Keratinocyte (primary cell): ENCODE data around the gene TGIF2LX.
"Not testable (repeated sequence)": the region's sequence is repeated elsewhere in the genome, so short reads cannot be mapped to it uniquely, and the experiment has no call there.

ENCODE experiments used
- CTCF ChIP-seq, 3 experiments: IDR thresholded peaks in 1 of 3; conservative IDR thresholded peaks in 1 of 3; optimal IDR thresholded peaks in 1 of 3; 2 replicates in 2 of 3; 3 replicates in 1 of 3; pipeline versions ENCODE3 to v1.5.1; 2011; ENCODE audit warnings: low read length in 3 of 3, mild to moderate bottlenecking in 3 of 3, moderate library complexity in 2 of 3, control low read depth in 1 of 3, inconsistent platforms in 1 of 3; ENCODE audit not compliant: insufficient read depth in 2 of 3; ENCODE audit errors: extremely low read depth in 1 of 3
- EZH2 ChIP-seq: IDR thresholded peaks from one replicate; pipeline ENCODE4 v1.6.1; 2012; ENCODE audit warnings: inconsistent platforms, mild to moderate bottlenecking, low read length, moderate library complexity

GRCh38 chrX:89921665-89922064 lies at the start of gene TGIF2LX:
- TF ChIP-seq EZH2; CTCF (optimal IDR thresholded peaks at IDR 0.05 in 1 of 3, IDR thresholded peaks at IDR 0.05 in 1 of 3, conservative IDR thresholded peaks at IDR 0.05 in 1 of 3; ENCODE audit: extremely low read depth in 1 of 3, insufficient read depth in 2 of 3, low read length in 3 of 3): not testable (repeated sequence)
